Measurements from ENCODE around the gene SMURF2.

Gene SMURF2

DNA sequence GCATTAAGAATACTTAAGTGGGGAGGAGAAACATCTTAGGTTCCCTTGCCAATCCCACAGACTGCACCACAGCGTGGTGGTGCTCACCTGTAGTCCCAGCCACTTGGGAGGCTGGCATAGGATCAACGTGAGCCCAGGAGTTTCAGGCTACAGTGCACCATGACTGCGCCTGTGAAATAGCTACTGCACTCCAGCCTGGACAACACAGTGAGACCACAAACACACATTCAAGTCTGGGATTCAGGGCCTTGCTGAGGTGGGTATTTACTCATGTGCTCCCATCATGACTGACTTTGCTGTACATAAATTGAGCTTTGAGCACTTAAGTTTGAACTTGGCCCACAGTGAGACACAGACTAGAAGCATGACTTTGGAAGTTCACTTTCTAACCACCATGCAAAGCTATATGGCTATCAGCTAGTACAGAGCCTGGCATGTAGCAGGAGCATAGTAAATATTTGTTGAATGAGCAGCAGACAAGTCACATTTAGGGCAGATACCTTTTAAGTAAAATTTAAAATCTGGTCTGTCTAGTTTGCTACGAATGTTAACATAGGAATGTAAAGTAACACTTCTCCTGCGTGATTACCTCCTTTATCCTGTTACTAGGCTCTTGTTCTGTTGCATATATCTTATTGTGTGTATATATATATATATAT, 121.9 kb downstream of the SMURF2 start:
- TF ChIP-seq, protein P1, sequence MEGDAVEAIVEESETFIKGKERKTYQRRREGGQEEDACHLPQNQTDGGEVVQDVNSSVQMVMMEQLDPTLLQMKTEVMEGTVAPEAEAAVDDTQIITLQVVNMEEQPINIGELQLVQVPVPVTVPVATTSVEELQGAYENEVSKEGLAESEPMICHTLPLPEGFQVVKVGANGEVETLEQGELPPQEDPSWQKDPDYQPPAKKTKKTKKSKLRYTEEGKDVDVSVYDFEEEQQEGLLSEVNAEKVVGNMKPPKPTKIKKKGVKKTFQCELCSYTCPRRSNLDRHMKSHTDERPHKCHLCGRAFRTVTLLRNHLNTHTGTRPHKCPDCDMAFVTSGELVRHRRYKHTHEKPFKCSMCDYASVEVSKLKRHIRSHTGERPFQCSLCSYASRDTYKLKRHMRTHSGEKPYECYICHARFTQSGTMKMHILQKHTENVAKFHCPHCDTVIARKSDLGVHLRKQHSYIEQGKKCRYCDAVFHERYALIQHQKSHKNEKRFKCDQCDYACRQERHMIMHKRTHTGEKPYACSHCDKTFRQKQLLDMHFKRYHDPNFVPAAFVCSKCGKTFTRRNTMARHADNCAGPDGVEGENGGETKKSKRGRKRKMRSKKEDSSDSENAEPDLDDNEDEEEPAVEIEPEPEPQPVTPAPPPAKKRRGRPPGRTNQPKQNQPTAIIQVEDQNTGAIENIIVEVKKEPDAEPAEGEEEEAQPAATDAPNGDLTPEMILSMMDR (IDR thresholded peaks at IDR 0.05; ENCODE audit: control insufficient read depth, insufficient read depth, low read depth, low read length, missing control alignments) = no peak
- DNase-seq (ENCODE audit: low read depth) = no peak

GRCh38 chr17:64538508-64539130, 123.5 kb downstream of the SMURF2 start:
- TF ChIP-seq, protein P1 (IDR thresholded peaks at IDR 0.05; ENCODE audit: control insufficient read depth, insufficient read depth, low read depth, low read length, missing control alignments) = no peak
- no peak for DNase-seq (ENCODE audit: low read depth)

More for the DNA sequence above, 121.9 kb downstream of the SMURF2 start:
- no peak overlapping the region for H3K4me3 ChIP-seq (ENCODE audit: control insufficient read depth, low read depth, low read length)

GRCh38 chr17:64537488-64537887, 124.6 kb downstream of the SMURF2 start:
- H3K4me3 ChIP-seq (ENCODE audit: control insufficient read depth, low read depth, low read length) = no peak overlapping the region
- DNase-seq (ENCODE audit: low read depth) = no peak
- TF ChIP-seq, protein P1 (IDR thresholded peaks at IDR 0.05; ENCODE audit: control insufficient read depth, insufficient read depth, low read depth, low read length, missing control alignments) = no peak

More at GRCh38 chr17:64538508-64539130, 123.5 kb downstream of the SMURF2 start:
- no peak overlapping the region for H3K4me3 ChIP-seq (ENCODE audit: control insufficient read depth, low read depth, low read length)

- H3K4me3 ChIP-seq (ENCODE audit: control insufficient read depth, low read depth, low read length) = no peak overlapping the region
- TF ChIP-seq, protein P1 (IDR thresholded peaks at IDR 0.05; ENCODE audit: control insufficient read depth, insufficient read depth, low read depth, low read length, missing control alignments) = no peak
- no peak for DNase-seq (ENCODE audit: low read depth)
Observed at GRCh38 chr17:64536913-64537312, 125.2 kb downstream of the SMURF2 start.

DNA sequence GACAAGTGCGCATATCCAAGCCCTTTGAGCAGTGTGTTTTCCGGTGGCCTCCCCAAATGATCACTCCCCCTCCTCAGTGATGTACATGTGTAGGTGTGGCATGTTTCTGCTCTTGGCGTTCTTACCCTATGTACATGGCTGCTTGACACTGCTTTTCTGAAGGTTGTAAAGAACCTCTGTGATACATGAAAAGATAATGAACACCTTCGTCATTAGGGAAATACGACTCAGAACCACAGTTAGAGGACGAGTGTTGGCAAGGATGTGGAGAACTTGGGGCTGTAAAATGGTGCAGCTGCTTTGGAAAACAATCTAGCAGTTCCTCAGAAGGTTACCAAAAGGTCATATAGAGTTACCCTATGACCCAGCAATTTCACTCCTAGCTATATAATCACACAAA, 126.8 kb downstream of the SMURF2 start:
- DNase-seq (ENCODE audit: low read depth) = no peak
- H3K4me3 ChIP-seq (ENCODE audit: control insufficient read depth, low read depth, low read length) = no peak overlapping the region
- TF ChIP-seq, protein P1 (IDR thresholded peaks at IDR 0.05; ENCODE audit: control insufficient read depth, insufficient read depth, low read depth, low read length, missing control alignments) = no peak

DNA sequence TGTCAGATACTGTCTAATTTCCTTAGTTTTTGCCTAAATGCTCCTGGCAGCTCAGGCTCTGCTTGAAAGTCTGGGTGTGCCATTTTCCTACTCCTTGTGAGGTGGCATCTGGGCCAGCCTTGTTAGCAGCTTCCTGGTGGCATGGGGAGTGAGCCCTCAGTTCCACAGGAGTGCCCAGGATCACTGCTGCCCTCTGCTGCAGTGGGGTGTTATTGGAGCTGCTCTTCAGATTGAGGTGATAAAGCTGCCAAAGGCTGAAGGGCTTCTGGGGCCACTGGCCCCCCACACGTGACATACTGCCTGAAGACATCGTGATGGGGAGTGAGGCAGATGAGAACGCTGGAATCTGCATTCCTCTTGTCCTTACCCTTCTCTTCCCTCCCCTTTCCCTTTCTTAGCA, 127.9 kb downstream of the SMURF2 start:
- TF ChIP-seq, protein P1 (IDR thresholded peaks at IDR 0.05; ENCODE audit: control insufficient read depth, insufficient read depth, low read depth, low read length, missing control alignments) = peak; percentile 21
- no peak for DNase-seq (ENCODE audit: low read depth)
- H3K4me3 ChIP-seq (ENCODE audit: control insufficient read depth, low read depth, low read length) = no peak overlapping the region
